ENCODE results near the gene RRAGC. TPM values are rescaled to one million over a fixed set of nuclear protein-coding genes. Genes with fewer than 3 reads are reported as not detected.

RRAGC gene
- total and polyA plus RNA-seq, 9 of the 15 experiments (the other 6 are each of a cell fraction or from before 2014, with no cell fraction given) = 3.9 to 16.9 (median 10.9) TPM

GRCh38 chr1:38870996-38871395 is 11.4 kb upstream of the RRAGC start:
- TF ChIP-seq, protein P1, sequence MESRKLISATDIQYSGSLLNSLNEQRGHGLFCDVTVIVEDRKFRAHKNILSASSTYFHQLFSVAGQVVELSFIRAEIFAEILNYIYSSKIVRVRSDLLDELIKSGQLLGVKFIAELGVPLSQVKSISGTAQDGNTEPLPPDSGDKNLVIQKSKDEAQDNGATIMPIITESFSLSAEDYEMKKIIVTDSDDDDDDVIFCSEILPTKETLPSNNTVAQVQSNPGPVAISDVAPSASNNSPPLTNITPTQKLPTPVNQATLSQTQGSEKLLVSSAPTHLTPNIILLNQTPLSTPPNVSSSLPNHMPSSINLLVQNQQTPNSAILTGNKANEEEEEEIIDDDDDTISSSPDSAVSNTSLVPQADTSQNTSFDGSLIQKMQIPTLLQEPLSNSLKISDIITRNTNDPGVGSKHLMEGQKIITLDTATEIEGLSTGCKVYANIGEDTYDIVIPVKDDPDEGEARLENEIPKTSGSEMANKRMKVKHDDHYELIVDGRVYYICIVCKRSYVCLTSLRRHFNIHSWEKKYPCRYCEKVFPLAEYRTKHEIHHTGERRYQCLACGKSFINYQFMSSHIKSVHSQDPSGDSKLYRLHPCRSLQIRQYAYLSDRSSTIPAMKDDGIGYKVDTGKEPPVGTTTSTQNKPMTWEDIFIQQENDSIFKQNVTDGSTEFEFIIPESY (CRISPR knock-in tag; IDR thresholded peaks at IDR 0.05) = peak; percentile 78; the same call in 1 of the 2 replicates
- no peak for TF ChIP-seq GATAD2B (IDR thresholded peaks at IDR 0.05; ENCODE audit: borderline replicate concordance)
- TF ChIP-seq ZFX (CRISPR knock-in tag; IDR thresholded peaks at IDR 0.05) = 0 out of 2 replicates have a peak, but pooled peaks have one; percentile 4
- 91% methylated on average over 7 of the region's 8 CpGs for WGBS (ENCODE audit: insufficient coverage, low coverage, missing lambda C conversion rate)
- CTCF ChIA-PET (ENCODE audit: low intra/inter-chr PET ratio) = no interaction called here

More at GRCh38 chr1:38870996-38871395, 11.4 kb upstream of the RRAGC start:
- in situ Hi-C loops (cut with MboI) = no loop called here
- FAIRE-seq (no peak), ATAC-seq (no peak), DNase-seq (ENCODE audit: extremely low read depth in 1 of 4, low spot score in 3 of 4) (no peak)
- no peaks in the 10 kb centered on the region for H3K9me3 ChIP-seq (replicated peaks; ENCODE audit: control insufficient read depth, insufficient read depth, low read depth, low read length)
- no peak overlapping the region for H3K27ac ChIP-seq (ENCODE audit: extremely low read depth, low read depth, low read length)
- no peaks in the 10 kb centered on the region for H3K9me1 ChIP-seq (ENCODE audit: control insufficient read depth, insufficient read depth, low read length)
- no TSS peak for BruUV-seq (replicated peaks)
- H3K4me1 ChIP-seq (replicated peaks in 1 of 2; ENCODE audit: control insufficient read depth in 2 of 2, insufficient read depth in 2 of 2, low read length in 2 of 2) = peaks cover 7 to 20% of the 10 kb centered on the region in 2 experiments; a peak in 4 of 5 replicates
- 0 out of 2 replicates have a peak, but pooled peaks cover 5% of the 10 kb centered on the region for H4K20me1 ChIP-seq (replicated peaks; ENCODE audit: control insufficient read depth, insufficient read depth, low read length)
- H3K36me3 ChIP-seq (ENCODE audit: control insufficient read depth, insufficient read depth, low read length) = peaks cover 22% of the 10 kb centered on the region
- no peak overlapping the region for H3K9ac ChIP-seq (ENCODE audit: insufficient read depth in 1 of 2, low read depth in 2 of 2, low read length in 2 of 2)
- peaks cover 26% of the 10 kb centered on the region for H3K79me2 ChIP-seq (ENCODE audit: control insufficient read depth, insufficient read depth, low read length)
- no peak overlapping the region for H3K4me3 ChIP-seq
- H2AFZ ChIP-seq (ENCODE audit: low read depth, low read length) = no peak overlapping the region
- intact Hi-C loops (cut with micrococcal nuclease) = no loop called here
- no peak overlapping the region for H3K4me2 ChIP-seq (ENCODE audit: insufficient read depth, low read length)
- POLR2A ChIA-PET = interaction anchor here (2.6 kb wide), 1 partner anchor 10 kb away, joined by 12 read pairs; no protein-coding TSS in a partner anchor
- H3K27me3 ChIP-seq (ENCODE audit: control insufficient read depth in 2 of 2, insufficient read depth in 2 of 2, low read length in 2 of 2) = no peaks in the 10 kb centered on the region
